MM.1S (cell line): ENCODE data around the gene NUCB1.

Source experiments
- DNase-seq: peaks from one replicate; pipeline ENCODE4 v3.0.0-alpha.2; 2015
- H2AFZ ChIP-seq: fragments of 300-600 bp; sonication (generic); 2 replicates; pipeline ENCODE4 v1.6.0; 2016; ENCODE audit warnings: antibody characterized with exemption, low read length
- H3F3A ChIP-seq: fragments of 300-600 bp; sonication (generic); 2 replicates; pipeline ENCODE4 v1.6.1; 2016; ENCODE audit warnings: mild to moderate bottlenecking, antibody characterized with exemption, low read length, moderate library complexity, mixed read lengths; ENCODE audit not compliant: insufficient read depth
- H3K27ac ChIP-seq: fragments of 300-600 bp; sonication (generic); 2 replicates; pipeline ENCODE4 v1.5.1; 2016; ENCODE audit warnings: mild to moderate bottlenecking, low read length
- H3K27me3 ChIP-seq: fragments of 300-600 bp; sonication (generic); replicated peaks from 2 replicates; pipeline ENCODE4 v1.6.0; 2016; ENCODE audit warnings: low read length; ENCODE audit not compliant: insufficient read depth
- H3K36me3 ChIP-seq: fragments of 300-600 bp; sonication (generic); replicated peaks from 2 replicates; pipeline ENCODE4 v1.6.1; 2016; ENCODE audit warnings: mild to moderate bottlenecking, low read length, mixed read lengths; ENCODE audit not compliant: insufficient read depth
- H3K4me1 ChIP-seq: fragments of 300-600 bp; sonication (generic); 2 replicates; pipeline ENCODE4 v1.6.1; 2016; ENCODE audit warnings: low read length, mixed read lengths
- H3K4me2 ChIP-seq: fragments of 300-600 bp; sonication (generic); 2 replicates; pipeline ENCODE4 v1.6.0; 2016; ENCODE audit warnings: low read depth, low read length
- H3K4me3 ChIP-seq: fragments of 300-600 bp; sonication (generic); 2 replicates; pipeline ENCODE4 v1.5.1; 2016; ENCODE audit warnings: low read length, mixed read lengths
- H3K79me2 ChIP-seq: fragments of 300-600 bp; sonication (generic); 2 replicates; pipeline ENCODE4 v1.6.1; 2016; ENCODE audit warnings: mixed run types, low read length, mixed read lengths
- H3K9ac ChIP-seq: fragments of 300-600 bp; sonication (generic); 2 replicates; pipeline ENCODE4 v1.6.1; 2016; ENCODE audit warnings: low read length, mixed read lengths
- H3K9me2 ChIP-seq: fragments of 300-600 bp; sonication (generic); replicated peaks from 2 replicates; pipeline ENCODE4 v1.6.1; 2016; ENCODE audit warnings: mild to moderate bottlenecking, low read length, mixed read lengths; ENCODE audit not compliant: insufficient read depth
- H3K9me3 ChIP-seq: fragments of 300-600 bp; sonication (generic); replicated peaks from 2 replicates; pipeline ENCODE4 v1.6.1; 2016; ENCODE audit warnings: mild to moderate bottlenecking, low read length, mixed read lengths; ENCODE audit not compliant: insufficient read depth
- H4K20me1 ChIP-seq: fragments of 300-600 bp; sonication (generic); 2 replicates; pipeline ENCODE4 v1.6.1; 2016; ENCODE audit warnings: mild to moderate bottlenecking, low read length, moderate library complexity, mixed read lengths; ENCODE audit not compliant: insufficient read depth
- CTCF ChIP-seq: fragments of 300-600 bp; sonication (generic); IDR thresholded peaks from 2 replicates; pipeline ENCODE4 v1.5.1; 2016; ENCODE audit warnings: antibody characterized with exemption, low read length, mixed read lengths
- EZH2 ChIP-seq: fragments of 300-600 bp; sonication (generic); optimal IDR thresholded peaks from 2 replicates; pipeline ENCODE3; 2017; ENCODE audit warnings: low read depth, mild to moderate bottlenecking, antibody characterized with exemption, low read length, mixed read lengths
- EZH2phosphoT487 ChIP-seq: fragments of 300-600 bp; sonication (generic); IDR thresholded peaks from 2 replicates; pipeline ENCODE4 v1.6.1; 2018; ENCODE audit warnings: antibody characterized with exemption, low read length

The NUCB1 gene

GRCh38 chr19:48935864-48936263, 35.8 kb downstream of the NUCB1 start:
- no peak for TF ChIP-seq EZH2
- no peak for TF ChIP-seq CTCF
- no peak for TF ChIP-seq EZH2phosphoT487
- H2AFZ ChIP-seq = no peak overlapping the region
- no peak for DNase-seq

GRCh38 chr19:48938256-48938655, 38.1 kb downstream of the NUCB1 start:
- Histone ChIP-seq H3K4me2 (no peak overlapping the region), H3K36me3 (no peaks in the 10 kb centered on the region), H3K27ac (no peak overlapping the region), H3K27me3 (no peaks in the 10 kb centered on the region), H3K4me1 (no peaks in the 10 kb centered on the region), H3F3A (no peaks in the 10 kb centered on the region), H2AFZ (no peak overlapping the region), H3K9me3 (no peaks in the 10 kb centered on the region), H4K20me1 (no peaks in the 10 kb centered on the region), H3K9me2 (no peaks in the 10 kb centered on the region), H3K4me3 (no peak overlapping the region), H3K9ac (no peak overlapping the region), H3K79me2 (no peaks in the 10 kb centered on the region)
- no peak for DNase-seq
- TF ChIP-seq EZH2phosphoT487 = no peak
- no peak for TF ChIP-seq CTCF
- no peak for TF ChIP-seq EZH2

More at GRCh38 chr19:48935864-48936263, 35.8 kb downstream of the NUCB1 start:
- H3K4me3 ChIP-seq = no peak overlapping the region
- no peaks in the 10 kb centered on the region for H4K20me1 ChIP-seq
- no peak overlapping the region for H3K4me2 ChIP-seq
- no peak overlapping the region for H3K27ac ChIP-seq
- no peak overlapping the region for H3K9ac ChIP-seq
- H3F3A ChIP-seq = no peaks in the 10 kb centered on the region
- no peaks in the 10 kb centered on the region for H3K79me2 ChIP-seq
- H3K4me1 ChIP-seq = 0 out of 2 replicates have a peak, but pooled peaks cover 4% of the 10 kb centered on the region
- H3K9me3 ChIP-seq = no peaks in the 10 kb centered on the region
- no peaks in the 10 kb centered on the region for H3K9me2 ChIP-seq
- no peaks in the 10 kb centered on the region for H3K36me3 ChIP-seq
- no peaks in the 10 kb centered on the region for H3K27me3 ChIP-seq

GRCh38 chr19:48940902-48941301, 40.8 kb downstream of the NUCB1 start:
- Histone ChIP-seq H3K9me2 (no peaks in the 10 kb centered on the region), H4K20me1 (no peaks in the 10 kb centered on the region), H3K4me2 (no peak overlapping the region), H2AFZ (no peak overlapping the region), H3K79me2 (no peaks in the 10 kb centered on the region), H3F3A (no peaks in the 10 kb centered on the region), H3K27me3 (no peaks in the 10 kb centered on the region), H3K27ac (no peak overlapping the region), H3K4me1 (no peaks in the 10 kb centered on the region), H3K9ac (no peak overlapping the region), H3K4me3 (no peak overlapping the region), H3K9me3 (no peaks in the 10 kb centered on the region), H3K36me3 (no peaks in the 10 kb centered on the region)
- no peak for TF ChIP-seq EZH2phosphoT487
- TF ChIP-seq CTCF = no peak
- TF ChIP-seq EZH2 = no peak
- no peak for DNase-seq

- Histone ChIP-seq H3K36me3 (no peaks in the 10 kb centered on the region), H3K9ac (no peak overlapping the region), H3K4me3 (no peak overlapping the region), H3K79me2 (no peaks in the 10 kb centered on the region), H3K4me2 (no peak overlapping the region), H3K4me1 (no peaks in the 10 kb centered on the region), H3F3A (no peaks in the 10 kb centered on the region), H3K9me3 (no peaks in the 10 kb centered on the region), H4K20me1 (no peaks in the 10 kb centered on the region), H2AFZ (no peak overlapping the region), H3K9me2 (no peaks in the 10 kb centered on the region), H3K27ac (no peak overlapping the region), H3K27me3 (no peaks in the 10 kb centered on the region)
- TF ChIP-seq CTCF (no peak), EZH2phosphoT487 (no peak), EZH2 (no peak)
- no peak for DNase-seq
Measured at GRCh38 chr19:48943081-48943480, 43.0 kb downstream of the NUCB1 start.
